ENCODE measurements around the gene MAP3K13. TPM values are rescaled to one million over a fixed set of nuclear protein-coding genes. Genes with fewer than 3 reads are reported as not detected.

MAP3K13 gene
- total and polyA plus RNA-seq, 10 of the 15 experiments (the other 5 are each of a cell fraction or from before 2014, with no cell fraction given), result 10.5 to 70.8 (median 26.8) TPM

GRCh38 chr3:185401319-185401955, 38.5 kb downstream of the MAP3K13 start (continued):
- TF ChIP-seq ZNF687 (IDR thresholded peaks at IDR 0.05), result no peak

GRCh38 chr3:185402561-185402960, 39.6 kb downstream of the MAP3K13 start:
- FAIRE-seq, result no peak

More at GRCh38 chr3:185402561-185402960, 39.6 kb downstream of the MAP3K13 start:
- no peaks in the 10 kb centered on the region for H3K36me3 ChIP-seq (ENCODE audit: control insufficient read depth in 2 of 2, insufficient read depth in 2 of 2, low read length in 1 of 2)
- ChIA-PET CTCF (interaction anchor here (1.3 to 1.7 kb wide), 2 partner anchors 14 to 39 kb away, joined by 3 read pairs; no protein-coding TSS in a partner anchor), RAD21 (ENCODE audit: unreplicated experiment) (interaction anchor here (1.3 kb wide), 1 partner anchor 40 kb away, joined by 3 read pairs; the partner anchor contains the start of gene MAP3K13), POLR2A (no interaction called here), SMC1A (ENCODE audit: uncharacterized antibody, unreplicated experiment) (interaction anchor here (1.2 kb wide), 1 partner anchor 22 kb away, joined by 3 read pairs; no protein-coding TSS in a partner anchor)
- H4K20me1 ChIP-seq (ENCODE audit: control insufficient read depth, insufficient read depth), result no peaks in the 10 kb centered on the region
- no peak overlapping the region for H3K4me2 ChIP-seq (ENCODE audit: control insufficient read depth, insufficient read depth)
- DNase-seq (ENCODE audit: low read depth, low spot score), result no peak
- H3K9me3 ChIP-seq (replicated peaks; ENCODE audit: control insufficient read depth, insufficient read depth, low read length), result no peaks in the 10 kb centered on the region
- H3K9ac ChIP-seq (ENCODE audit: control insufficient read depth, insufficient read depth, low read length), result no peak overlapping the region
- 50% methylated on average over 5 of the region's 5 CpGs for WGBS (ENCODE audit: insufficient coverage, insufficient replicate concordance, low lambda C conversion rate, missing lambda C conversion rate)
- H2AFZ ChIP-seq (ENCODE audit: control insufficient read depth, low read depth, low read length), result no peak overlapping the region
- no peaks in the 10 kb centered on the region for H3K79me2 ChIP-seq (ENCODE audit: control insufficient read depth, insufficient read depth, low read length)
- H3K4me1 ChIP-seq (ENCODE audit: control insufficient read depth, insufficient read depth, low read length), result no peaks in the 10 kb centered on the region
- H3K27ac ChIP-seq (ENCODE audit: control insufficient read depth, insufficient read depth), result no peak overlapping the region
- BruUV-seq (replicated peaks), result no TSS peak
- ATAC-seq, result no peak
- in situ Hi-C loops (cut with MboI) (no loop called here), intact Hi-C loops (cut with micrococcal nuclease; ENCODE audit: unreplicated experiment) (no loop called here)
- TF ChIP-seq, protein P1, sequence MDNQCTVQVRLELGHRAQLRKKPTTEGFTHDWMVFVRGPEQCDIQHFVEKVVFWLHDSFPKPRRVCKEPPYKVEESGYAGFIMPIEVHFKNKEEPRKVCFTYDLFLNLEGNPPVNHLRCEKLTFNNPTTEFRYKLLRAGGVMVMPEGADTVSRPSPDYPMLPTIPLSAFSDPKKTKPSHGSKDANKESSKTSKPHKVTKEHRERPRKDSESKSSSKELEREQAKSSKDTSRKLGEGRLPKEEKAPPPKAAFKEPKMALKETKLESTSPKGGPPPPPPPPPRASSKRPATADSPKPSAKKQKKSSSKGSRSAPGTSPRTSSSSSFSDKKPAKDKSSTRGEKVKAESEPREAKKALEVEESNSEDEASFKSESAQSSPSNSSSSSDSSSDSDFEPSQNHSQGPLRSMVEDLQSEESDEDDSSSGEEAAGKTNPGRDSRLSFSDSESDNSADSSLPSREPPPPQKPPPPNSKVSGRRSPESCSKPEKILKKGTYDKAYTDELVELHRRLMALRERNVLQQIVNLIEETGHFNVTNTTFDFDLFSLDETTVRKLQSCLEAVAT (IDR thresholded peaks at IDR 0.05), result no peak
- TF ChIP-seq CBFB (IDR thresholded peaks at IDR 0.05; ENCODE audit: low read depth) (no peak), RELB (IDR thresholded peaks at IDR 0.05; ENCODE audit: low read depth) (no peak), IKZF1 (conservative IDR thresholded peaks at IDR 0.05) (no peak), JUNB (IDR thresholded peaks at IDR 0.05) (no peak), NFYB (IDR thresholded peaks at IDR 0.05; ENCODE audit: insufficient read depth, low read depth, low read length) (no peak), ZNF622 (IDR thresholded peaks at IDR 0.05) (no peak)
- TF ChIP-seq, protein P2, sequence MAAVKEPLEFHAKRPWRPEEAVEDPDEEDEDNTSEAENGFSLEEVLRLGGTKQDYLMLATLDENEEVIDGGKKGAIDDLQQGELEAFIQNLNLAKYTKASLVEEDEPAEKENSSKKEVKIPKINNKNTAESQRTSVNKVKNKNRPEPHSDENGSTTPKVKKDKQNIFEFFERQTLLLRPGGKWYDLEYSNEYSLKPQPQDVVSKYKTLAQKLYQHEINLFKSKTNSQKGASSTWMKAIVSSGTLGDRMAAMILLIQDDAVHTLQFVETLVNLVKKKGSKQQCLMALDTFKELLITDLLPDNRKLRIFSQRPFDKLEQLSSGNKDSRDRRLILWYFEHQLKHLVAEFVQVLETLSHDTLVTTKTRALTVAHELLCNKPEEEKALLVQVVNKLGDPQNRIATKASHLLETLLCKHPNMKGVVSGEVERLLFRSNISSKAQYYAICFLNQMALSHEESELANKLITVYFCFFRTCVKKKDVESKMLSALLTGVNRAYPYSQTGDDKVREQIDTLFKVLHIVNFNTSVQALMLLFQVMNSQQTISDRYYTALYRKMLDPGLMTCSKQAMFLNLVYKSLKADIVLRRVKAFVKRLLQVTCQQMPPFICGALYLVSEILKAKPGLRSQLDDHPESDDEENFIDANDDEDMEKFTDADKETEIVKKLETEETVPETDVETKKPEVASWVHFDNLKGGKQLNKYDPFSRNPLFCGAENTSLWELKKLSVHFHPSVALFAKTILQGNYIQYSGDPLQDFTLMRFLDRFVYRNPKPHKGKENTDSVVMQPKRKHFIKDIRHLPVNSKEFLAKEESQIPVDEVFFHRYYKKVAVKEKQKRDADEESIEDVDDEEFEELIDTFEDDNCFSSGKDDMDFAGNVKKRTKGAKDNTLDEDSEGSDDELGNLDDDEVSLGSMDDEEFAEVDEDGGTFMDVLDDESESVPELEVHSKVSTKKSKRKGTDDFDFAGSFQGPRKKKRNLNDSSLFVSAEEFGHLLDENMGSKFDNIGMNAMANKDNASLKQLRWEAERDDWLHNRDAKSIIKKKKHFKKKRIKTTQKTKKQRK (IDR thresholded peaks at IDR 0.05; ENCODE audit: low read depth, low read length), result no peak
- no peak overlapping the region for H3K4me3 ChIP-seq
- no peaks in the 10 kb centered on the region for H3K27me3 ChIP-seq (replicated peaks in 1 of 2; ENCODE audit: control insufficient read depth in 2 of 2, insufficient read depth in 2 of 2, low read length in 1 of 2)

Measured in GM12878 (cell line).